OCI-LY3 (cell line): ENCODE results near the gene FXYD5.

Experiments used
- EZH2phosphoT487 ChIP-seq: fragments of 200-600 bp; shearing (Covaris generic); IDR thresholded peaks from 2 replicates; pipeline ENCODE4 v1.6.1; 2018; ENCODE audit warnings: antibody characterized with exemption, mixed run types, low read depth
- TF ChIP-seq, protein P1 (sequence below): fragments of 200-600, 300-600 bp; sonication (generic); IDR thresholded peaks from 2 replicates; pipeline ENCODE4 v1.5.1; 2014; ENCODE audit warnings: antibody characterized with exemption, low read length, low read depth

DNA sequence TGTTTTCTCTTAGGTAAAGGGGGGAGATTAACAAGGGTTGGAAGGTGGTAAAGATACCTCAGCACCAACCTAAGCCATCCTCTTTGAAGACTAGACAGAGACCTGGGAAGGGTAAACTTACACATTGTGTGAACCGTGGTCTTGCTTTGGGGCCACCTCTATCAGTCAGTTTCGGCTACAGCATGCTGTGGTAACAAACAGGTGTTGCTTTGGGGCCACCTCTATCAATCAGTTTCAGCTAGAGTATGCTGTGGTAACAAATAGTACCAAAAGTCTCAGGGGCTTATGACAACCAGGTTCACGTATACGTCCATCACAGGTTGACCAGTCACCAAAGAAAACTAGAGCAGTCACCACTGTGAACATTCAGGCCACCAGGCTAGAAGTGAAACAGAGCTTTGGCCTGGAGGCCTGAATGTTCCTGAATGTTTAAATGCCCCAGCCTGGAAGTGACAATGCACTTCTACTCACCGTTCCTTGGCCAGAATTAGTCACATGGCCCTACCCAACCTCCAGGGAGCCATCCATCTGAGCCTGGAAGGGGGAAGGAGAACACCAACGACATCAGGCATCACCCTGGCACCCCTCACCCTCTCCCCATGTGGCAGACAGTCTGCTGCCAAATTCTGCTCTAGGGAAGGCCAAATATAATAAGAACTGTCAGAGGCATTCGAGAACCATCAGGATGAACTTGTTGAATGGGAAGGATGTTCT lies 7.6 kb upstream of the FXYD5 start:
- TF ChIP-seq, protein P1, sequence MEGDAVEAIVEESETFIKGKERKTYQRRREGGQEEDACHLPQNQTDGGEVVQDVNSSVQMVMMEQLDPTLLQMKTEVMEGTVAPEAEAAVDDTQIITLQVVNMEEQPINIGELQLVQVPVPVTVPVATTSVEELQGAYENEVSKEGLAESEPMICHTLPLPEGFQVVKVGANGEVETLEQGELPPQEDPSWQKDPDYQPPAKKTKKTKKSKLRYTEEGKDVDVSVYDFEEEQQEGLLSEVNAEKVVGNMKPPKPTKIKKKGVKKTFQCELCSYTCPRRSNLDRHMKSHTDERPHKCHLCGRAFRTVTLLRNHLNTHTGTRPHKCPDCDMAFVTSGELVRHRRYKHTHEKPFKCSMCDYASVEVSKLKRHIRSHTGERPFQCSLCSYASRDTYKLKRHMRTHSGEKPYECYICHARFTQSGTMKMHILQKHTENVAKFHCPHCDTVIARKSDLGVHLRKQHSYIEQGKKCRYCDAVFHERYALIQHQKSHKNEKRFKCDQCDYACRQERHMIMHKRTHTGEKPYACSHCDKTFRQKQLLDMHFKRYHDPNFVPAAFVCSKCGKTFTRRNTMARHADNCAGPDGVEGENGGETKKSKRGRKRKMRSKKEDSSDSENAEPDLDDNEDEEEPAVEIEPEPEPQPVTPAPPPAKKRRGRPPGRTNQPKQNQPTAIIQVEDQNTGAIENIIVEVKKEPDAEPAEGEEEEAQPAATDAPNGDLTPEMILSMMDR: no peak
- no peak for TF ChIP-seq EZH2phosphoT487
